KMS-11 (cell line): Measurements from ENCODE around the gene TAS2R8.
"Not testable (repeated sequence)": the region's sequence is repeated elsewhere in the genome, so short reads cannot be mapped to it uniquely, and the experiment has no call there.

Source experiments
- H2AFZ ChIP-seq: fragments of 200-600 bp; sonication (generic); 2 replicates; pipeline ENCODE4 v1.6.1; 2016; ENCODE audit warnings: antibody characterized with exemption, mixed run types, low read depth
- H3K27ac ChIP-seq: fragments of 200-600 bp; sonication (generic); 2 replicates; pipeline ENCODE4 v1.6.1; 2016; ENCODE audit warnings: mild to moderate bottlenecking, mixed run types
- H3K27me3 ChIP-seq: fragments of 200-600 bp; sonication (generic); 2 replicates; pipeline ENCODE4 v1.6.1; 2017; ENCODE audit warnings: mild to moderate bottlenecking, low read depth, mixed run types, moderate library complexity; ENCODE audit not compliant: insufficient read depth
- H3K36me3 ChIP-seq: fragments of 200-600 bp; sonication (generic); 2 replicates; pipeline ENCODE4 v1.6.1; 2017; ENCODE audit warnings: mild to moderate bottlenecking, mixed run types; ENCODE audit not compliant: insufficient read depth
- H3K4me1 ChIP-seq: fragments of 200-600 bp; sonication (generic); 2 replicates; pipeline ENCODE4 v1.6.1; 2016; ENCODE audit warnings: mild to moderate bottlenecking, low read depth, mixed run types; ENCODE audit not compliant: poor library complexity, severe bottlenecking
- H3K4me2 ChIP-seq: fragments of 200-600 bp; sonication (generic); 2 replicates; pipeline ENCODE4 v1.7.0; 2016; ENCODE audit warnings: mild to moderate bottlenecking, mixed run types
- H3K4me3 ChIP-seq: fragments of 200-600 bp; sonication (generic); IDR thresholded peaks from 2 replicates; pipeline ENCODE4 v1.6.1; 2017; ENCODE audit warnings: low read depth, low read length, mixed read lengths; ENCODE audit not compliant: insufficient read depth
- H3K79me2 ChIP-seq: fragments of 200-600 bp; sonication (generic); 2 replicates; pipeline ENCODE4 v1.6.1; 2016; ENCODE audit warnings: low read depth, mixed run types; ENCODE audit not compliant: insufficient read depth
- H3K9ac ChIP-seq: fragments of 200-600 bp; sonication (generic); 2 replicates; pipeline ENCODE4 v1.6.1; 2016; ENCODE audit warnings: mild to moderate bottlenecking, mixed run types
- H4K20me1 ChIP-seq: fragments of 200-600 bp; sonication (generic); 2 replicates; pipeline ENCODE4 v1.6.1; 2016; ENCODE audit warnings: mild to moderate bottlenecking, mixed run types; ENCODE audit not compliant: insufficient read depth
- TF ChIP-seq, protein P1 (sequence below): fragments of 200-600 bp; sonication (generic); conservative IDR thresholded peaks from 2 replicates; pipeline ENCODE4 v1.6.1; 2017; ENCODE audit warnings: low read depth, mild to moderate bottlenecking, antibody characterized with exemption, low read length, moderate library complexity, mixed read lengths

Gene TAS2R8

DNA sequence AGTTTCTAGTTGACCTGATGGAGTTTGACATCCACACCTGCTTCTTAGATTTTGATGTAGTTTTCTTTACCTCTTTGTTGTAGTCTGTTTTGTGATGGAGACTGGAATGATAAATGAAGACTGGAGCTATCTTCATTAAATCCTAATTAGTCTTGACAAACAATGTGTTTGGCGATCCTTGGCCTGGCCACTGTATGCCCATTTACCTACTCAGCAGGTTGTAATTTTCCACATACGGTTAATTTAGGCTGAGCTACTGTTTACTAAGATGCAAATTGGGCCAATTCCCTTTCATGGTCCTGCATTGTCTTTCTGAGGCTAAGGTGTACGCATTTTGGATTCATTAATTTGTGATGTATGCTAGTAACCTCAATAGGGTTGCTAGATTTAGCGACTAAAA, 4.5 kb downstream of the TAS2R8 start, which contains the start of gene TAS2R7:
TSS of gene TAS2R7 (minus strand) at position 41 of the 400 bp plus-strand sequence. CDS start 57 bp downstream, outside the sequence.
- H3K4me2 ChIP-seq = no peak within 1 kb of the TSS
- no peak within 1 kb of the TSS for H3K4me3 ChIP-seq
- no peaks in the 10 kb centered on the region for H3K27me3 ChIP-seq
- H3K4me1 ChIP-seq = no peaks in the 10 kb centered on the region
- H3K9ac ChIP-seq = no peak within 1 kb of the TSS
- no peak within 1 kb of the TSS for H2AFZ ChIP-seq
- no peak within 1 kb of the TSS for H3K27ac ChIP-seq
- H3K36me3 ChIP-seq = no peaks in the 10 kb centered on the region
- H4K20me1 ChIP-seq = no peaks in the 10 kb centered on the region
- TF ChIP-seq, protein P1, sequence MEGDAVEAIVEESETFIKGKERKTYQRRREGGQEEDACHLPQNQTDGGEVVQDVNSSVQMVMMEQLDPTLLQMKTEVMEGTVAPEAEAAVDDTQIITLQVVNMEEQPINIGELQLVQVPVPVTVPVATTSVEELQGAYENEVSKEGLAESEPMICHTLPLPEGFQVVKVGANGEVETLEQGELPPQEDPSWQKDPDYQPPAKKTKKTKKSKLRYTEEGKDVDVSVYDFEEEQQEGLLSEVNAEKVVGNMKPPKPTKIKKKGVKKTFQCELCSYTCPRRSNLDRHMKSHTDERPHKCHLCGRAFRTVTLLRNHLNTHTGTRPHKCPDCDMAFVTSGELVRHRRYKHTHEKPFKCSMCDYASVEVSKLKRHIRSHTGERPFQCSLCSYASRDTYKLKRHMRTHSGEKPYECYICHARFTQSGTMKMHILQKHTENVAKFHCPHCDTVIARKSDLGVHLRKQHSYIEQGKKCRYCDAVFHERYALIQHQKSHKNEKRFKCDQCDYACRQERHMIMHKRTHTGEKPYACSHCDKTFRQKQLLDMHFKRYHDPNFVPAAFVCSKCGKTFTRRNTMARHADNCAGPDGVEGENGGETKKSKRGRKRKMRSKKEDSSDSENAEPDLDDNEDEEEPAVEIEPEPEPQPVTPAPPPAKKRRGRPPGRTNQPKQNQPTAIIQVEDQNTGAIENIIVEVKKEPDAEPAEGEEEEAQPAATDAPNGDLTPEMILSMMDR = no peak
- no peaks in the 10 kb centered on the region for H3K79me2 ChIP-seq

DNA sequence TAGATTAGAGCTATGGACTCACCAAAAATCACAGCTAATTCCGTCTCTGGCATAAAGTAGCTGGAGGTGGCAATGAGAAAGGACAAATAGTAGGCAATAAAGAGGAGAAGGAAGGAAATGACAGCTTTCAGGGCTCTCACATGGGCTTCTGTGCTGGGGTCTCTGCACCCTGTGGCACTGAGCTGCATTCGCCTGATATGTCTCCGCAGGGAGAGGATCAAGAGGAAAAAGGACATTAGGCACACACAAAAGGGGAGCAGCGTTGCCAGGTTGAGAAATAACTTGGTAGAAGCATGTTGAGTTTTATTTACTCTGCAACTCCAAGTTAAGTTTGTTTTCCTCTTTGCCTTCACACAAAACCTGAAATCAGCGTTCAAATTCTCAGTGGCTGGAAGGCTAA, 5.3 kb downstream of the TAS2R8 start:
- H3K27ac ChIP-seq = no peak overlapping the region
- H3K4me2 ChIP-seq = no peak overlapping the region
- TF ChIP-seq, protein P1 = no peak

DNA sequence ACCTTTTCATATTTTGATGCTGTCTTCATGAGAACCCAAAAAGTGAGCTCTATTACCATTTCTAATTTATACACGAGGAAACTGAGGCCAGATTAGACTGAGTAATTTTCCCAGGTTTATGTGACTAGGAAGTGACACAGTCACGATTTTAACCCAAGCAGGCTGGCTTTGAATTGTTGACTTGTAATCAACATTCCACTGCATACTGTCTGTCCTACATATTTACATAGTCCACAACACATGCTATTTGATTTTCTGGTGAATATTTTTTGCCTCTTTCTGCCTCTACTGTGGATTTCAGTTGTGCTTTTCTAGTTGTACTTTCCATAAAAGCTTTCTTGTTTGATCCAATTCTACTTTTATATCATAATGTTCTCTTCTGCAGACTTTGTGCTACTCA, 12.9 kb downstream of the TAS2R8 start:
- no peak overlapping the region for H3K27ac ChIP-seq
- H3K4me2 ChIP-seq = no peak overlapping the region
- no peaks in the 10 kb centered on the region for H3K79me2 ChIP-seq
- no peak overlapping the region for H3K9ac ChIP-seq
- H3K4me1 ChIP-seq = no peaks in the 10 kb centered on the region
- H3K4me3 ChIP-seq = no peak overlapping the region
- no peaks in the 10 kb centered on the region for H4K20me1 ChIP-seq
- TF ChIP-seq, protein P1 = no peak
- H2AFZ ChIP-seq = no peak overlapping the region
- no peaks in the 10 kb centered on the region for H3K27me3 ChIP-seq
- no peaks in the 10 kb centered on the region for H3K36me3 ChIP-seq

More for the DNA sequence above, 5.3 kb downstream of the TAS2R8 start:
- H3K79me2 ChIP-seq = no peaks in the 10 kb centered on the region
- H4K20me1 ChIP-seq = no peaks in the 10 kb centered on the region
- H3K36me3 ChIP-seq = no peaks in the 10 kb centered on the region
- no peak overlapping the region for H2AFZ ChIP-seq
- H3K9ac ChIP-seq = no peak overlapping the region
- H3K4me1 ChIP-seq = no peaks in the 10 kb centered on the region
- H3K27me3 ChIP-seq = no peaks in the 10 kb centered on the region
- H3K4me3 ChIP-seq = no peak overlapping the region

DNA sequence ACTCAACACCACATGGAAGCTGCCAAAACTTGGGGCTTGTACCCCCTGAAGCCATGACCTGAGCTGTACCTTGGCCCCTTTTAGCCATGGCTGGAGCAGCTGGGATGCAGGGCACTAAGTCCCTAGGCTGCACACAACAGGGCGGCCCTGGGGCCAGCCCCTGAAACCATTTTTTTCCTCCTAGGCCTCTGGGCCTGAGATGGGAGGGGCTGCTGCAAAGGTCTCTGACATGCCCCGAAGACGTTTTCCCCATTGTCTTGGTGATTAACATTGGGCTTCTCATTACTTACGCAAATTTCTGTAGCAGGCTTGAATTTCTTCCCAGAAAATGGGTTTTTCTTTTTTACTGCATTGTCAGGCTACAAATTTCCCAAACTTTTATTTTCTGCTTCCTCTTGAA, 15.3 kb downstream of the TAS2R8 start:
- not testable (repeated sequence) for H3K27ac ChIP-seq, H3K27me3 ChIP-seq

DNA sequence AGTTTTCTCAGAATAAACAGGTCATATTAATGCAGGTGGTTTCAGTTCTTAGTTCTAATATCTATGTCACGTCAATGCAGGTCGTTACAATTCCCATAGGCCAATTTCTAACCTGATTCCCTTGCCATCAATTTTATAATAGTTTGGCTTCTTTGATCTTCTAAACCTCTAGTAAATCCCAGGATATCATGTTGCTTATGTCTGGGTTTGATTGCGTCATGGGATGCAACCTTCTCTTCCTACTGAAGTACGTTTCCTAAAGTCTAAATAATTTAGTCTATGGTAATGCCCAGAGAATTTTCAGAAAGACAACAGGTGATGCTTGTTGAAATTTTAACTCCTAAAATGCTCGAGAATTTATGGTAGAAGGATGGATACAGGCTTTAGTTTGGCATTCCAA, 23.8 kb downstream of the TAS2R8 start:
- no peaks in the 10 kb centered on the region for H3K79me2 ChIP-seq
- no peaks in the 10 kb centered on the region for H3K27me3 ChIP-seq
- H3K27ac ChIP-seq = no peak overlapping the region
- no peak overlapping the region for H3K4me2 ChIP-seq
- TF ChIP-seq, protein P1 = no peak
- H4K20me1 ChIP-seq = no peaks in the 10 kb centered on the region
- H3K4me1 ChIP-seq = no peaks in the 10 kb centered on the region
- H2AFZ ChIP-seq = no peak overlapping the region
- no peak overlapping the region for H3K9ac ChIP-seq
- no peaks in the 10 kb centered on the region for H3K36me3 ChIP-seq
- no peak overlapping the region for H3K4me3 ChIP-seq

More for the DNA sequence above, 15.3 kb downstream of the TAS2R8 start:
- not testable (repeated sequence) for H2AFZ ChIP-seq, H3K4me1 ChIP-seq, H3K4me2 ChIP-seq, H3K9ac ChIP-seq, H3K4me3 ChIP-seq, H3K79me2 ChIP-seq, H4K20me1 ChIP-seq, H3K36me3 ChIP-seq
